Subcutaneous adipose tissue (tissue), 4 donors: ENCODE measurements around the gene GPR141. TPM values are rescaled to one million over a fixed set of nuclear protein-coding genes. Genes with fewer than 3 reads are reported as not detected.

Source experiments
- total RNA-seq, 4 donors: library from RNA; depleted of rRNA; stranded (reverse); fragments of >200 nt; gene quantifications; one replicate each; pipeline ENCODE4 v1.1.0, GENCODE V29; 2016
- TF ChIP-seq, protein P1 (sequence below): fragments of 450-650 bp; IDR thresholded peaks from one replicate; pipeline ENCODE4 v1.5.1; 2016; ENCODE audit warnings: low read depth, mild to moderate bottlenecking, control low read depth, antibody characterized with exemption, moderate library complexity

The GPR141 gene
- total RNA-seq, 4 donors from 2014 or later, result 0.57 to 1.2 (median 1.1) TPM; not detected in 1

DNA sequence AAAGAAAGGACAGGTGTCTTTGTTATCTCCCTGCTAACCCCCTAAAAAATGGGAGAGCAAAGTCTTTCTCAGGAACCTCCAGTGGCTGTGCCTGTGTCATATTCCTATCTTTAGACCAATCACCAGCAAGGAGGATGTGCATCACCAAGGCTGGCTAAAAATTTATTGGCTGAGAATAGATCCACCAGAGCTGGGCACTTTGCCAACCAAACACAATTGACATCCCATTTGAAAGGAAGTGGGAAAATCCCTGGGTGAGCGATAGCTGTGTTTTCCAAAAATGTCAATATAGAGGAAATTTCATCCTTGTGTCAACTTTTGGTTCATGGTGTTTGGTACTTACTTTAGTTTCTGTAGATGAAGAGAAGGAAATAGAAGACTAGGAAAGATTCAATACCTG lies 13.1 kb upstream of the GPR141 start:
- TF ChIP-seq, protein P1, sequence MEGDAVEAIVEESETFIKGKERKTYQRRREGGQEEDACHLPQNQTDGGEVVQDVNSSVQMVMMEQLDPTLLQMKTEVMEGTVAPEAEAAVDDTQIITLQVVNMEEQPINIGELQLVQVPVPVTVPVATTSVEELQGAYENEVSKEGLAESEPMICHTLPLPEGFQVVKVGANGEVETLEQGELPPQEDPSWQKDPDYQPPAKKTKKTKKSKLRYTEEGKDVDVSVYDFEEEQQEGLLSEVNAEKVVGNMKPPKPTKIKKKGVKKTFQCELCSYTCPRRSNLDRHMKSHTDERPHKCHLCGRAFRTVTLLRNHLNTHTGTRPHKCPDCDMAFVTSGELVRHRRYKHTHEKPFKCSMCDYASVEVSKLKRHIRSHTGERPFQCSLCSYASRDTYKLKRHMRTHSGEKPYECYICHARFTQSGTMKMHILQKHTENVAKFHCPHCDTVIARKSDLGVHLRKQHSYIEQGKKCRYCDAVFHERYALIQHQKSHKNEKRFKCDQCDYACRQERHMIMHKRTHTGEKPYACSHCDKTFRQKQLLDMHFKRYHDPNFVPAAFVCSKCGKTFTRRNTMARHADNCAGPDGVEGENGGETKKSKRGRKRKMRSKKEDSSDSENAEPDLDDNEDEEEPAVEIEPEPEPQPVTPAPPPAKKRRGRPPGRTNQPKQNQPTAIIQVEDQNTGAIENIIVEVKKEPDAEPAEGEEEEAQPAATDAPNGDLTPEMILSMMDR, result no peak

DNA sequence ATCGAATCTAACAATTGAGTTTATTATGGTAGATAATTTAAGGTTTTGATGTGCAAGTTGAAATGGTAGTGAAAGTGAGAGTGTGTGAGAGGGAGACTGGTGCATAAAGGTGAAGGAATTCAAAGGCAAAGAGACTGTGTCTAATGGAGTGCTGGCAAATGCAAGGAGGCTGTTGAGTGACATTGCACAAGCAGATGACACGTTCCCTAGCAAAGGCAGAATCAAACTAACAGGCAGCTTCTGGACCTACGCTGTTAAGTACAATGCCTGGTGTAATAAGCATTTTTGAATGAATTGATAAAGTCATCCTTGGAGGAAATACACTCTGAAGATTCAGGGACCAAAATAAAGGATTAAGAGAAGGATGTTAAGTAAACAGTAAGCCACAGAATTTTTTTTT lies 11.7 kb upstream of the GPR141 start:
- TF ChIP-seq, protein P1, result no peak

DNA sequence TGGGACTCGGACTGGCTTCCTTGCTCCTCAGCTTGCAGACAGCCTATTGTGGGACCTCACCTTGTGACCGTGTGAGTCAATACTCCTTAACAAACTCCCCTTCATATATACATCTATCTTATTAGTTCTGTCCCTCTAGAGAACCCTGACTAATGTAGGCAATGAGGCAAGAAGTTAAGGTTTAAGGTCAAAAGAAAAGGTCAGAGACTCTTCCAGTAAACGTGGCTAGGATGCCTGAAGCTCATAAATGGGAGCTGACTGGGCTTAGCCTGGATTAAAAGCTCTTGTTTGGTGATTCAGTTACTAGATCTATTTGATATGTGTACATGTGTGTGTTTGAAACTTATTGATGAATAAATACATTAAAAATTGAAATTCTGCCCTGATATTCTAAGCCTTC lies 10.6 kb upstream of the GPR141 start:
- TF ChIP-seq, protein P1, result no peak

DNA sequence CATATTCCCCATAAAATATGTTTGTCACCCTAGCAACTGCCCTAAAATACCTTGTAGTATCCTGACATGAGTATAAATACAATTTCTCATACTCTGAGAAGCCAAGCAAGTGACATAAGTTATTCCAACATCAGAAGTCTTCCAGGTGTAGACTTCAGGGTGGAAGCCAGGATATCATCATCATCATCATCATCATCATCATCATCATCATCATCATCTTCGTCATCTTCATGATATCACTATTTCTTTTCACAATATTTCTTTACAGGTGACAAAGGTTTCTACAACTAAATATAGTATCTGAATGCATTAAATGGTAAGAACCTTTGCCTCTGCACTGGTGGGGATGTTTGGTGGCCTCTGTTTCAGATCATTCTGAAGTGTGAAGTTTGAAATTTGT lies 10.0 kb upstream of the GPR141 start:
- TF ChIP-seq, protein P1, result no peak

DNA sequence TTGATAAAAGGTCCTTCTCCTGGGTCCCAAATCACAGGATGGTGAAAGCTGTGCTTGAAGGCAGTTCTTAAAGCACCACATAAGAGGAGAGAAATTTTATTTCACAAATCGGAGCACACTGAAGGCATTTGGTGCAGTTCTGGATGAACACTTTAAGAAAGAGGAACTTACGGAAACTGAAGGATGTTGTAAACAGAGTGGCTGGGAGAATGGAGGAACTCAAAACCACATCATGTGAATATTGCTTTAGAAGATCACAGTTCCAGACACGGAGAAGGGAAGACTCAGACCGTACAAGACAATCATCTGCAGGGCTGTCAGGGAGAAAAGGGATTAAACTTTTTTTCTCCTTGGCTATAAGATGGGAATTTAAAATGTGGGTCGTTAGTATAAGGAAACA lies 9.0 kb upstream of the GPR141 start:
- TF ChIP-seq, protein P1, result no peak

DNA sequence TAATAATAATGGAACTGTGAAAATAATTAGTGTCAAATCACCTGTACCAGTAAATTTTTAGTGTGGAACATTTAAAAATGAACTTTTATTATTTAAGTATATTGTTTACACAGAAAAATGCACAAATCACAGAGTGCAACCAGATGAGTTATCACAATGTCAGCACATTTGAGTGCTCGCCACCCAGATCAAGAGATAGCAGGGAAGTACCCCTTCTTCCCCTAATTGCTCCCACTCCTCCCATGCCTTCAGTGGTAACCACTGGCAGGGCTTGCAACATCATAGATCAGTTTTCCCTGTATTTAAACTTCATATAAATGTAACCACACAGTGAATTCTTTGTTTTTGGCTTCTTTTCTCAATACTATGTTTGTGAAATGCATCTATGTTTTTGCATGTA lies 7.8 kb upstream of the GPR141 start:
- TF ChIP-seq, protein P1, result no peak

DNA sequence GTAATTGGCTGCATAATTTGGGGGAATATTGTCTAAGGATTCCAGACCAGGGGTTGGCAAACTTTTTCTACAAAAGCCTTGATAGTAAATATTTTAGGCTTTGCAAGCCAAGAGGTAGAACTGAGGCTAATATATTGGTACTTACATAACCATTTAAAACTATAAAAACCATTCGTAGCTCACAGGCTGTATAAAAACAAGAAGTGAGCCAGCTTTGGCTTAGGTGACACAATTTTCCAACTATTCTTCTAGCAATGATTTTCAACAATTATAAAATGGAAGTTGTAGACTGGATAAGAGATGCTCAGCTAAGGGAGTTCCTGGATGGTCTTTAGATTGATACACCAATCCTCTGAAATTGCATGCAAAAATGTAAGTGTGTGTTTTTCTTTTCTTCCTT lies 1.4 kb downstream of the GPR141 start:
- TF ChIP-seq, protein P1, result no peak
